NOMO-1 treated with DMSO at 0.1 percent for 48 hours (cell line): ENCODE measurements around the gene CELSR1.
"Not testable (repeated sequence)": the region's sequence is repeated elsewhere in the genome, so short reads cannot be mapped to it uniquely, and the experiment has no call there.

Experiments used
- DNase-seq: peaks from one replicate; lab custom pipeline; 2025; ENCODE audit not compliant: unreplicated experiment; lab: John Stamatoyannopoulos, UW

CELSR1 gene

DNA sequence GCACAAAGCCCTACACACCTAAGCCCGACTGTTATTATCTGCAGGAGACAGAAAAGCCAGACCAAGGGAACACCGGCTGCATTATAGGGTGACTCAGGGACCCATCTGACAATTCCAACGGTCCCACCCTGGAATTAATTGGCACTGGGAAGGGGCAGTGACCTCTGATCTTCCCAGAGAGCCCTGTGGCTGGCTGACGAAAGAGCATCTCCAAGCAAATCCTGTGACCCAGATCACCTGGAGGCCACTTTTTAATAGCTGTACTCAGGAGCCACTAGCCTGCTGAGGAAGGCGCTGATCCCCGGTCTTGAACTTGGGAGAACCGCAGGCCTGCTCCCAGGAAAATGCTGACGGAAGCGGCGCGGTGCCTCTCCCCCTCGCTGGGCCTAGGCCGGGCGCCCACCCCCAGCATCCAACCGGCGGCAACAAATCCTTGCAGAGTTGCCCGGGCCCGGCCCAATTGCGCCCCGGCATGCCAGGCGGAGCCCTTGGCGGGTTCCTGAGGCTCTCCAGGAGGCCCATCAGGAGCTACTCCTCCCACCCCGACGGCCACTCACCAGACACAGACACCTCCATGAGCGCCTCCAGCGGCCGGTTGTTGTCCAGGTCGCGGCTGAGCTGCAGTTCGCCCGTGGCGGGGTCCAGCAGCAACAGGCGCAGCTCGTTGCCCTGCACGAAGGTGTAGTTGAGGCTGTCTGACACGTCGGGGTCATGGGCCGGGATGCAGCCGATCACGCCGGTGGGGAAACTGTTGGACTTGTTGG, 4.2 kb downstream of the CELSR1 start:
- no peak for DNase-seq

DNA sequence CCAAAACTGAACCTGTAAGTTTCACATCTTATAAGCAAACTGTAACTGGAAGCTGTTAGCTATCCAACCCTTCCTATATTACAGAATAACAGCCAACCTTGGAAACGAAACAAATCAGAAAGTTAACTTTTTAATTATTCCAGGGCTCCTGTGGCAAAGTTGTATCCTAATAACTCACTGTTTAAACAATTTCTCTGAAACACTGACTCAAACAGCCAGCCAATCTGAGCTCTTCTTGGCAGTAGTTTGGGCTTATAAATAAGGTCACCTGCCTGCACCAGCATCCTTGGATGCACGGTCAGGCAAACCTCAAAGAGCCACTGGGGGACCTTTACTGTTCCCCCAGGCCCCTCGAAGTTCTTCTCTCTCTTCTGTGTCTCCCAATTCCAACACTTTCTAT, 5.0 kb downstream of the CELSR1 start:
- no peak for DNase-seq

GRCh38 chr22:46531581-46532175, 5.7 kb downstream of the CELSR1 start:
- DNase-seq: no peak

GRCh38 chr22:46528121-46528610, 9.3 kb downstream of the CELSR1 start:
- peak; percentile 98 for DNase-seq

DNA sequence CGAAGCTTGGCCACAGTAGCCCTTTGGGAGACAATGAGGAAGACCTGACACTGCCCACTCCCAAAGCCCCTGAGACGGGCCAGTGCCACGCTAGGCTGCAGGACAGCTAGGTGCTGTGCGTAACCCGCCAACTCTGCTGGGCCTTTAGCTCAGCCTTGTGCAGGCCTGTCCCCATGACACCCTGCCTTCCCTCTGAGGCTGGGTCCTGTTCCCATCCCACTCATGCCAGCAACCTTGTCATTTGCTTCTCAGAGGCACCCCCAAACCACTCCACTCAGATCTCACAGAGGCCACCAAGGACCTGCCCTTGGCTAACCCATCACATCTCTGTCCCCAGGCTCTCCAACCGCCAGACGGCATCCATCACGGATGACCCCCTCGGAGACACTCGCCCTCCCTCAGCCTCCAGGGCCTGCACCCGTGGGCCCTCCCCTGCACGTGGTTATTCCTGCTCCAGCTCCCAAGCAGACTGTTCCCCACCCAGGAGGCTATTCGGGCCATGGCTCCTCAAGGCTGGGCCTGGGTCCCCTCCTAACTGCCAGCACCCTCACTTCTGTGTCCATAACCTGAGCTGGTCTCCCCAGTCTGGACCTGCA, 11.1 kb downstream of the CELSR1 start:
- DNase-seq: no peak

DNA sequence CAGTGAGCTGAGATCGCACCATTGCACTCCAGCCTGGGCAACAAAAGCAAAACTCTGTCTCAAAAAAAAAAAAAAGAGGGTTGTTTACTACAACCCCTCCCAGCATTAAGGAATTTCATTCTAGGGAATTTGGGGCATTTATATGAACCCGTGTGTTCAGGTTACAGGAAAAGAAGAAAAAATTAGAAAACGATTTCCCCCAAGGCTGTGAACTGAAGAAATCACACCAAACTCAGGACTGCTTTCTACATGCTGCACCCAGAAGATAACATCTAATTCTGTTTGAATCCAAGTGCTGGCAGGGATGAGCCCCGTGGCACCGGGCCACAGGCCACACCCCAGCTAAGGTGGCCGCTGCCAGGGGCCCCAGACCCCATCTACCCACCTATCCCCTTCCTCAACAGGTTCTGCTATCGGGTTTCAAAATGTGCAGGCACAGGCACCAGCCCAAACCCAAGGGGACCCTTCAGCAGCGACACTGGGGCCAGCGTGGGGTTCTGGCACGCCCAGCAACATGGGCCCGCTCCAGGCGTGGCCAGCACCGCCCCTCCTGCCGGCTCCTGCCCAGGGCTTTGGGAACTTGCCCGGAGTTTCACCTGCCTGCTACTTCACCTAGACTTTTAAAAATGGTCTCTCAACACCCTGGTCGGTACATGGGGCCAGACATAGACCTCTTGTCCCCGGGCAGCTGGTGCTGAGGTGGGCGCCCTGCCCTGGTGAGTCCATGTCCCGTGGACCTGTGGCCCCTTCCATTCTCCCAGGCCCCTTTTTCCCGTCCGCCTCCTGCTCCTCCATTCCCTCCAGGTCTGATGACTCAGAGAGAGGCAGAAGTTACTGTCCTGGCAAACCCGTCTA, 11.8 kb downstream of the CELSR1 start:
- DNase-seq: no peak

DNA sequence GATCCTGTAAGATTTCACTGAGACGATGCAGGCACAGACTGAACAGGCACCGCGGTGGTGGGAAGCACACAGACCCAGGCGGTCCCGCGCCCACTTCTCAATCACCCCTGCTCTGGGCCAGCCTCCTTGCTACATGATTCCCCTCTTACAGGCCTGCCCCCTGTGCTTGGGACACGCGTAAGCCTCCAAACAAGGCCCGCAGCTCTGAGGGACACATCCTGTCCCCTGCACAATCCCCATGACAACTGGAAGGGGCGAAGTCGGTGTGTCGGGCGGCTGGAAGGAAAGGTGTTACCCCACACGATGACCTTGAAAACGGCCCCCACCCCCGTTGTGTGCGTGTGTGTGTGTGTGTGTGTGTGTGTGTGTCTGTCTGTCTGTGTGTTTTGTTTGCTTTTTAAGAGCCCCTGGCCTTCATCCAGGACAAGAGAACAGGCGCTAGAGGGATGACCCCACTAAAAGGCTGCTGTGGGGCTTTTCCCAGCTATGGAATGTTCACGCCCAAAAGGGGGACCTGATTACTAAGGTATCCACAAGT, 13.1 kb downstream of the CELSR1 start:
- DNase-seq: no peak

DNA sequence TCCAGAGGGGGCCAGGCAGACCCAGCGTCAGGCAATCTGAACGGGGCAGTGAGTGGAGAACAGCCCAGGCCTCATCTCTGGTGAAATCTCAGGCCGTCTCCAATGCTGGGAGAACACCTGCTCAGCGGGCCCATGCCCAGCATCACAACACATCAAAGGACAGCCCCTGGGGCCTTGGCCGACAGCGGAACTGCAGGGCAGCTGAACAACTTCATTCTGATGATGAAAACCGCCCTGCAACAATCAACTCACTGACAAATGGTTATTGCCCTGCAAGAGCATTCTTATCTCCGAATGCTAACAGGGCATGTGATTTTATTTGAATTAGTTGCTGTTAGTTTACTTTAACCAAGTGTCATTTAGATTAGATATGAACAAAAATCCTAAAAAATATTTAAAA, 14.6 kb downstream of the CELSR1 start:
- no peak for DNase-seq

DNA sequence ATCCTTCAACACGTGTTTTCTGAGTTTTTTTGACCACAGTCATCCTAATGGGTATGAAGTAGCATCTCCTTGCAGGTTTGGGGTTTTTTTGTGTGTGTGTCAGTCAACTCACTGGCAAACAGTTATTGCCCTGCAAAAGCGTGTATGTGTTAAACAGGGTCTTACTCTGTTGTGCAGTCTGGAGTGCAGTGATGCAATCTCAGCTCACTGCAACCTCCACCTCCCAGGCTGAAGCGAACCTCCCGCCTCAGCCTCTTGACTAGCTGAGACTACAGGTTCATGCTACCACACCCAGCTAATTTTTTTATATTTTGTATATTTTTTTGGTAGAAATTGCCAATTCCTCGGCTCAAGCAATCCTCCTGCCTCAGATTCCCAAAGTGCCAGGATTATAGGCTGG, 15.4 kb downstream of the CELSR1 start:
- DNase-seq: no peak

GRCh38 chr22:46520880-46521279, 16.5 kb downstream of the CELSR1 start:
- no peak for DNase-seq

GRCh38 chr22:46519377-46519776, 18.0 kb downstream of the CELSR1 start:
- DNase-seq: no peak

- no peak for DNase-seq
These were observed 18.7 kb downstream of the CELSR1 start for GRCh38 chr22:46518542-46519325.

- DNase-seq: no peak
These were observed 19.4 kb downstream of the CELSR1 start for GRCh38 chr22:46518038-46518437.

GRCh38 chr22:46517255-46517761, 20.1 kb downstream of the CELSR1 start:
- DNase-seq: no peak

- DNase-seq: no peak
These were observed 20.8 kb downstream of the CELSR1 start for GRCh38 chr22:46516638-46517037.

GRCh38 chr22:46516112-46516487, 21.3 kb downstream of the CELSR1 start:
- not testable (repeated sequence) for DNase-seq

DNA sequence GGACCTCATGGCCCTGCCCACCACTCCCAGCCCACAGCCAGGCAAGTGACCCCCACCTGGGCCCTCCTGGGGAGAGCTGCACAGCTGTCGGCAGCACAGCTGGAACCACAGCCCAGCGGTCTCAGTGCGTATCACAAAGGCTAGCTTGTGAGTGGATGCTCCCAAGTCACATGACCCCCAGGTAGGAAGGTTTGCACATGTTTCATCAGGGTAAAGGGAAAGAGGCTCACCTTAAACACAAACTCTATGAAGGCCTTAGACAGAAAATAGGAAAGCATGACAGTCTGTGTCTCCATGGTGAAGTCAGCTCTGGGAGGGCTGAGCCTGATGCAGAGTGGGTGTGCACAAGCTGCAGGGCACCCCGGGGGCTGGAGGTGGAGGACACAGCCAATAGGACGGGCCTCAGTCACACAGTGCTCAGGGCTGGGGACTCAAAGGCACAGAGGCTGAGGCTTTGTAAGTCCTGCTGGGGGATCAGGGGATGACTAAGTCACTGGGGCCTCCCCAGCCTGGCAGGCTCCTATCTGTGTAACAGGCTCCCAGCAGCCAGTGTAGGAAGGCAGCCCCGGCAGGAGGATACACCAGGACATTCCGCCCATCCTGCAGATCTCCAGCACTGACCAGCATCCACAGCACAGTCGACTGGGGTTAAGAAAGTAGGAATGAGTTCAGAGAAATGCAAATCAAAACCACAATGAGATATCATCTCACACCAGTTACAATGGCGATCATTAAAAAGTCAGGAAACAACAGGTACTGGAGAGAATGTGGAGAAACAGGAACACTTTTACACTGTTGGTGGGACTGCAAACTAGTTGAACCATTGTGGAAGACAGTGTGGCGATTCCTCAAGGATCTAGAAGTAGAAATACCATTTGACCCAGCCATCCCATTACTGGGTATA, 22.0 kb downstream of the CELSR1 start:
- DNase-seq: no peak

- no peak for DNase-seq
These were observed 22.7 kb downstream of the CELSR1 start for GRCh38 chr22:46514592-46515207.
